ENCODE data around the gene CD1E. TPM values are rescaled to one million over a fixed set of nuclear protein-coding genes. Genes with fewer than 3 reads are reported as not detected.
"Not testable (repeated sequence)": the region's sequence is repeated elsewhere in the genome, so short reads cannot be mapped to it uniquely, and the experiment has no call there.

Gene CD1E
- total RNA-seq, 1 donor from 2014 or later: not detected

DNA sequence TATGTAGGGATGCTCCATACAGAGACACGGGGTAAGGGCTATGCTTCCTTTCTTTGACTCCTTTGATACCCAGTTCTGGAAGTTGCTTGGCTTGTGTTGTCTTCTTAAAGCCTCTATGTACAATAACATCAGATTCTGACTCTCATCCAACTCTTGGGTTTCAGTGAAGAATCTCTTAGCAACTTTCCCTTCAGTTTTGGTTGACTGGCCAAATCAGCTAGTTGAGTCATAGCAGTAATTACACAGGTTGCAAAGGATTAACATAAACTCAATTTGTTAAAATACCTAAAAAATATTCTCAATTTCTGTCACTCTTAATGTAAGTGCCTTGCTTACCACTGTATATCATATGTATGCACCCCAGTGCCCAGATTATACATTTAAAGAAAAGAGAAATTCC lies 9.2 kb downstream of the CD1E start:
- H3K36me3 Mint-ChIP-seq (ENCODE audit: low read depth): no peaks in the 10 kb centered on the region
- H3K27ac Mint-ChIP-seq (ENCODE audit: unreplicated experiment): no peak overlapping the region
- peaks cover 6% of the 10 kb centered on the region for H3K4me1 Mint-ChIP-seq
- H3K27me3 Mint-ChIP-seq (ENCODE audit: low read depth): peaks cover 2% of the 10 kb centered on the region
- no peak for DNase-seq (ENCODE audit: low read depth, low spot score)
- no peak overlapping the region for H3K4me3 Mint-ChIP-seq
- peaks cover 3% of the 10 kb centered on the region for H3K9me3 Mint-ChIP-seq
- TF ChIP-seq, protein P1, sequence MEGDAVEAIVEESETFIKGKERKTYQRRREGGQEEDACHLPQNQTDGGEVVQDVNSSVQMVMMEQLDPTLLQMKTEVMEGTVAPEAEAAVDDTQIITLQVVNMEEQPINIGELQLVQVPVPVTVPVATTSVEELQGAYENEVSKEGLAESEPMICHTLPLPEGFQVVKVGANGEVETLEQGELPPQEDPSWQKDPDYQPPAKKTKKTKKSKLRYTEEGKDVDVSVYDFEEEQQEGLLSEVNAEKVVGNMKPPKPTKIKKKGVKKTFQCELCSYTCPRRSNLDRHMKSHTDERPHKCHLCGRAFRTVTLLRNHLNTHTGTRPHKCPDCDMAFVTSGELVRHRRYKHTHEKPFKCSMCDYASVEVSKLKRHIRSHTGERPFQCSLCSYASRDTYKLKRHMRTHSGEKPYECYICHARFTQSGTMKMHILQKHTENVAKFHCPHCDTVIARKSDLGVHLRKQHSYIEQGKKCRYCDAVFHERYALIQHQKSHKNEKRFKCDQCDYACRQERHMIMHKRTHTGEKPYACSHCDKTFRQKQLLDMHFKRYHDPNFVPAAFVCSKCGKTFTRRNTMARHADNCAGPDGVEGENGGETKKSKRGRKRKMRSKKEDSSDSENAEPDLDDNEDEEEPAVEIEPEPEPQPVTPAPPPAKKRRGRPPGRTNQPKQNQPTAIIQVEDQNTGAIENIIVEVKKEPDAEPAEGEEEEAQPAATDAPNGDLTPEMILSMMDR (conservative IDR thresholded peaks at IDR 0.05): no peak

DNA sequence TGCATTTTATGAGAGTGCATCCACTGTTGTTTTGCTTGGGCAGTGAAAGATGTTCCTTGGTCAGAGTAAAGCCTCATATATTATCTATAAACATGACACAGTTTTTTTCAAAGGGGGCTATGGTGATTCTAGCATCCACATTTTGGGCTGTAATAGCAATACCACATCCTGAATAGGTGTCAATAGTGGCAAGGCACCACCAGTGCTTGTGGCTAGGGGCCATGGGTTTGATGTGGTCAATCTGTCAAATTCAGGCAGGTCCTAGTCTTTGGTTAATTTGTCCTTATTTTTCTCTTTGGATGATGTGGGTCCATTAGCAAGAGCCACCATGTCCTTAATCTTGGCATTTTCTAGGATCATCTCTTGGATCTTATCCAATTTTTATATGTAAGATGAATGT lies 13.1 kb downstream of the CD1E start:
- no peak for DNase-seq (ENCODE audit: low read depth, low spot score)
- TF ChIP-seq, protein P1 (conservative IDR thresholded peaks at IDR 0.05): no peak
- H3K36me3 Mint-ChIP-seq (ENCODE audit: low read depth): no peaks in the 10 kb centered on the region
- no peaks in the 10 kb centered on the region for H3K4me1 Mint-ChIP-seq
- H3K4me3 Mint-ChIP-seq: no peak overlapping the region
- H3K27me3 Mint-ChIP-seq (ENCODE audit: low read depth): peaks cover 2% of the 10 kb centered on the region
- H3K9me3 Mint-ChIP-seq: peaks cover 3% of the 10 kb centered on the region
- no peak overlapping the region for H3K27ac Mint-ChIP-seq (ENCODE audit: unreplicated experiment)

DNA sequence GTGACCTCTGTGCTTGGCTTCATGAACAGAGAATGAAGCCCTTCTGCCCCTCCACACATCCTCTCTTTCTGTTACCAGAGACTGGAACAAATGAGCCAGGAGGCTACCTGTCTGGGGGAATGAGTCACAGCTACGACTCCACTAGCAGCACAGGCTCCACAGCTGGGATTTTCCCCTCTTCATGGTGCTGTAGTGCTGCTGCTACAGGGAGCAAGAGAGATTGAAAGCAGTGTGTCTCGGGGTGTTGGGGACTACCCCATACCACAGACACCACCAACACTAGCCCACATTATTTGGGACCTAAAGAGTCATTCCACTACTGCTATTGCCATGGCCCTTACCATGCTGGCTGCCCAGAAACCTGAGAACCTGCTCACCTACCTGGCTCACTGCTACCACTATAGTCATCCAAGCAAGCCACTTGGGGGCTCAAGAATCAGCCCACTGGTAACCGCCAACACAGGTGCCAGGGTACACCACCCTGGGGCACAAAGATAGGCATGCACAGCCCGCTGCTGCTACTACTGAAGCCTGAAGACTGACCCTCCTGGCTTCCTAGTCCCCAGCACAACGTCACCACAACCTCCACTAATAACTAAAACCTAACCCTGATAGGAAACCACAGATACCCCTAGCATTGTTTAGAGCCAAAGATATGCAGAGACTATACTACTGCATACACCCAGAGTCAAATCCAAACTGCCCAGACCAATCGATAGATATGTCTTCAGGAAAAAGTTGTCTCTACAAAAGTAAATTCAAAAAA lies 17.7 kb downstream of the CD1E start:
- peaks cover 6% of the 10 kb centered on the region for H3K27me3 Mint-ChIP-seq (ENCODE audit: low read depth)
- no peak for DNase-seq (ENCODE audit: low read depth, low spot score)
- H3K4me3 Mint-ChIP-seq: no peak overlapping the region

DNA sequence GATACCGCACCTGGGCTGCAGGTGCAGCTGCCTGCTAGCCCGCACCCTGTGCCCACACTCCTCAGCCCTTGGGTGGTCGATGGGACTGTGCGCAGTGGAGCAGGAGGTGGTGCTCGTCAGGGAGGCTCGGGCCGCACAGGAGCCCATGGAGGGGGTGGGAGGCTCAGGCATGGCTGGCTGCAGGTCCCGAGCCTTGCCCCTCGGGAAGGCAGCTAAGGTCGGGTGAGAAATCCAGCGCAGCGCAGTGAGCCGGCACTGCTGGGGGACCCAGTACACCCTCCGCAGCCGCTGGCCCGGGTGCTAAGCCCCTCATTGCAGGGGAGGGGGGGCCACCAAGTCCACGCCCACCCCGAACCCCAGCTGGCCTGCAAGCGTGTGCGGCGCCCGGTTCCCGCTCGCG lies 20.4 kb downstream of the CD1E start:
- not testable (repeated sequence) for DNase-seq (ENCODE audit: low read depth, low spot score); H3K36me3 Mint-ChIP-seq (ENCODE audit: low read depth); H3K4me1 Mint-ChIP-seq; H3K9me3 Mint-ChIP-seq; H3K27ac Mint-ChIP-seq (ENCODE audit: unreplicated experiment); H3K4me3 Mint-ChIP-seq
- peaks cover 24% of the 10 kb centered on the region for H3K27me3 Mint-ChIP-seq (ENCODE audit: low read depth)

More for the DNA sequence above, 17.7 kb downstream of the CD1E start:
- no peaks in the 10 kb centered on the region for H3K4me1 Mint-ChIP-seq
- no peak overlapping the region for H3K27ac Mint-ChIP-seq (ENCODE audit: unreplicated experiment)
- TF ChIP-seq, protein P1 (conservative IDR thresholded peaks at IDR 0.05): no peak
- no peaks in the 10 kb centered on the region for H3K36me3 Mint-ChIP-seq (ENCODE audit: low read depth)
- no peaks in the 10 kb centered on the region for H3K9me3 Mint-ChIP-seq

DNA sequence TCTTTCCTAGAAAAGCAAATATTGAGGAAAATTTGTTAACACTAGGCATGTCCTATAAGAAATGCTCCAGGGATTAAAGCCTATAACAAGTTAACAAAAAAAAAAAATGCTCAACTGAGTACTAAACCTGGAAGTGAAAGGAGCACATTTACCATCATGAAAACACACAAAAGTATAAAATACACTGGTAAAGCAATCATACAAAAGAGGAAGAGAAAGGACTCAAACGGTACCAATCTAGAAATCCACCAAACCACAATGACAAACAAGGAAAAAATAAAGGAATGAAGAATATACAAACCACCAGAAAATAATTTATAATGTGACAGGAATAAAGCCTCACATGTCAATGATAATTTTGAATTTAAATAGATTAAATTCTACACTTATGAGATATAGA lies 21.2 kb downstream of the CD1E start:
- TF ChIP-seq, protein P1 (conservative IDR thresholded peaks at IDR 0.05): no peak
- H3K4me3 Mint-ChIP-seq: no peak overlapping the region
- no peaks in the 10 kb centered on the region for H3K36me3 Mint-ChIP-seq (ENCODE audit: low read depth)
- no peaks in the 10 kb centered on the region for H3K9me3 Mint-ChIP-seq
- H3K27ac Mint-ChIP-seq (ENCODE audit: unreplicated experiment): no peak overlapping the region
- peaks cover 24% of the 10 kb centered on the region for H3K27me3 Mint-ChIP-seq (ENCODE audit: low read depth)
- no peaks in the 10 kb centered on the region for H3K4me1 Mint-ChIP-seq
- no peak for DNase-seq (ENCODE audit: low read depth, low spot score)

DNA sequence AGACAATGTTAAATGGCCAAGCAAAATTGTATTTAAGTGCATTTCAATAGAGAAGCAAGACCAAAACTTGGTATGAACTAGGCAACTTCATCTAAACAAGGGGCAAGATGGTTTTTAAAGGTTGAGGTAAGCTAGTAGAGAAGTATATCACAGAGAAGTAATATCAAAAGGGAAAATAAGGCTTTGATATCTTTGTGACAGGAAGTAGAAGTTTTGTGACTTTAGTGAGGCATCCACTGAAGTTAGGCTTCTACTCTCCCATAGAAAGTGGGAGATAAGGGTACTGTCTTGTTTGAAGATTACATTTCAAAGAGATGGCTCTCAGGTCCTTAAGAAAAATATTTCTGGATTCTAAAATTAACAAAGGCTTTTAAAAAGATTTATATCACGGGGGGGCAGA lies 36.6 kb downstream of the CD1E start:
- no peak for DNase-seq (ENCODE audit: low read depth, low spot score)
- Mint-ChIP-seq H3K27ac (ENCODE audit: unreplicated experiment) (no peak overlapping the region), H3K9me3 (no peaks in the 10 kb centered on the region), H3K4me3 (no peak overlapping the region), H3K4me1 (no peaks in the 10 kb centered on the region), H3K27me3 (ENCODE audit: low read depth) (peaks cover 2% of the 10 kb centered on the region), H3K36me3 (ENCODE audit: low read depth) (no peaks in the 10 kb centered on the region)
- TF ChIP-seq, protein P1 (conservative IDR thresholded peaks at IDR 0.05): no peak

Data from neural crest cell (in vitro differentiated cells).